Pons (tissue), 1 donor: ENCODE measurements around the gene CD300LG.
"Not testable (repeated sequence)": the region's sequence is repeated elsewhere in the genome, so short reads cannot be mapped to it uniquely, and the experiment has no call there.

Experiments used
- DNase-seq: peaks from one replicate; pipeline ENCODE4 v3.0.0-alpha.2; 2016; ENCODE audit warnings: low spot score

Gene CD300LG

GRCh38 chr17:43879723-43880419, 32.9 kb downstream of the CD300LG start:
- no peak for DNase-seq

- DNase-seq, result no peak
Observed at GRCh38 chr17:43880420-43880991, 33.5 kb downstream of the CD300LG start.

DNA sequence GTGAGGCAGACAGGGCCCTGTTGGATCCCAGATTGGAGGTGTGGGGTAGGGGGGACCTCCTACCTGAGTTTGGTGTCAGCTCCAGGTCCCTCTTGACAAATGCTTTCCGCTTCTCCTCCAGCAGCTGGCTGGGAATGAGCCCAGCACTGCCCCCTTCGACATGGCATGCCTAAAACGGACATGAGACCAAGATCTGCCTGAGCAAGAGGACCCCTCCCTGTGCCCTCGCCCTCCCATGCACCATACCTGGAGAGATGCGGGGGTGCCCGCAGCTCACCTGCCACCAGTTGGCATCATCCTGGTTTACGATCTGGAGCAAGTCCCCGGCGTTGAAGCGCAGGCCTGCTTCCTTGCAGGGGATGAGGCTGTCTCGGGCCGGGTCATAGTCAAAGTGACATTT, 34.2 kb downstream of the CD300LG start:
- DNase-seq, result no peak

- DNase-seq, result no peak
Observed at GRCh38 chr17:43881758-43882505, 35.0 kb downstream of the CD300LG start.

DNA sequence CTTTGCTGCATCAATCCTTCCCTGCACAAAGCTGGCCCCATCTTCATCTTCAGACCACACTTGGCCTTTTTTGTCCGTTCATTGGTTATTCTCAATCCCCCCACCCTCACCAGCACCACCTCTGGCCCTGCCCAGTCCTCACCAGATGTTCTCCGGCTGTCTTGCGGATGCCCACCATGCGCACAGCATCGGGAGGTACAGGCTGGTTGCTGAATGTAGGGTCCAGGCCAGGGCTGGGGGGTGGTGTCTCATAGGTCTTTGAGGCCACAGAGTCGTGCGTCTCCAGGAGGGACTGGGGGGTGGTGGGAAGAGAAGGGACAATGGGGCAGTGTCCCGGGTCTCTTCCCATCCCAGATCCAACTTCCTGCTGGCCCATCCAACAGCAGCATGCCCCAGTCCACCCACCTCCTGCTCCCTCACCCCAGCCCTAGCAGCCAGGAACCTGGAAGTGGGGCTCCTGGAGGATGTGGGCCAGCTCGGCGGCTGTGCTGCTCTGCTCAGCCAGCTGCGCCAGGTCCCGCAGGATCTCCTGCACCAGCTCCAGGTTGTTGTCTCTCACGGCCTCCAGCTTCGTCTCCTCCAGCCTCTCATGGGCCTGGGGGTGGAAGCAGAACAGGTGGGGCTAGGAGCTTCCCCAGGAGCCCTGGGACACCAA, 35.9 kb downstream of the CD300LG start:
- DNase-seq, result no peak

- DNase-seq, result no peak
Observed at GRCh38 chr17:43888548-43888947, 41.6 kb downstream of the CD300LG start.

- no peak for DNase-seq
Observed at GRCh38 chr17:43890240-43890639, 43.3 kb downstream of the CD300LG start.

DNA sequence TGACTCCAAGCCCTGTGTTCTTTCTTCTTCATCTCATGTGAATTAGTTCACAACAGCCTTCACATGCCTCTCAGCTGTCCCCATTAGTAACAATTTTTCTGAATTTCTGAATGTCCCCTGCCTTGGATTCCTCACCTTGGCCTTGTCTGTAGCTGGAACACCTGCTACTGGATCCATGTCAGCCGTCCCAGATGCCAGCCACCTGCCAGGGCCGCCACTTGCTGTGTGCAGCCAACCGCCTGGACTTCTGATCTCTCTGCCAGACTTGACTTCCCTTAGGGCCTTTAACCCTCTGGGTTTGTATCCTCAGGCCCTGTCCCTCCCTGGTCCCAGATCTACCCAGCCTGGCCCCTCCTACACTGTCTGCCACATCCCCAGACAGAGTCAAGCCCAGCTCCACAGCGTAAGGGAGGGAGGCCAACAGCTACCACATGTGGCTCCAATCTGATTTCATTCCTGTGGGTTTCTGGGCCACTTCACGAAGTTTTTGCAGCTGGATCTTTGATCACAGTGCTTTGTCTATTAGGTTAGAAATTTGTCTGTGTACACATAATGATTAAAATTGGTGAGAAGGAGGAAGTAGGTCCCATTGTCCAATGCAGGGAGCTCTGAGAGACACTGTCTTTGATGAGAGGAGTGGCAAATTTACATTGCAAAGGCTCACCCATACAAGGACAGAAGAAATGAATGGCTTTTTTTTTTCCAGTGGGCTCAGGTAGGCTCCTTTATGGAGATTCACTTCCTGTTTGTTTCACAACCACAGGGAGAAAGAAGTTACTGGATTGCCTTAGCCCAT, 45.1 kb downstream of the CD300LG start:
- no peak for DNase-seq

GRCh38 chr17:43892647-43892952, 45.6 kb downstream of the CD300LG start:
- no peak for DNase-seq

DNA sequence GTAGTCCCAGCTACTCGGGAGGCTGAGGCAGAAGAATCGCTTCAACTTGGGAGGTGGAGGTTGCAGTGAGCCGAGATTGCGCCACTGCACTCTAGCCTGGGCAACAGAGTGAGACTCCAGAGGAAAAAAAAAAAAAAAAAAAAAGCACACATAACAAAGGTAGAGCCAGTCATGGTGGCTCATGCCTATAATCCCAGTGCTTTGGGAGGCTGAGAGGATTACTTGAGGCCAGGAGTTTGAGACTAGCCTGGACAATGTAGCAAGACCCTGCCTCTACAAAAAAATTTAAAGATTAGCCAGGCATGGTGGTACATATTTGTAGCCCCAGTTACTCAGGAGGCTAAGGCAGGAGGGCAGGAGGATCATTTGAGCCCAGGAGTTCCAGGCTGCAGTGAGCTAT, 47.5 kb downstream of the CD300LG start:
- DNase-seq, result not testable (repeated sequence)

DNA sequence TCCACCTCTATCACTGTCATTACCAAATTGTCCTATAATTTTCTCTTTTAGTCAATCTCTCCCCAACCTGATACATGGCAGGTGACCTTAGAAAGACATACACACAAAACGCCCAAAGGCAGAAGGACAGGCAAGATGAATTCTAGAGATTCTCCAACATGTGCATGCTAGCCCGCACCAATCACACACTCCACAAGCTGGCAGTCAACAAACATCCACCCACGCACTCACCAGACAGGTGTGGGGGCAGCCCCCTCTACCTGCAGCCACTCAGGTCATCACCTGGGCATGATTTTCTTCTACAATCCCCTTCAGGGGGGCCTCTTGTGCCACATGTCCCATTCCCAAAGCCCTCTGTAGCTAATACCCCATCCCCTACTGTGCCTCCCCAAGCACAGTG, 50.9 kb downstream of the CD300LG start:
- DNase-seq, result no peak

GRCh38 chr17:43898446-43898845, 51.5 kb downstream of the CD300LG start:
- DNase-seq, result no peak

DNA sequence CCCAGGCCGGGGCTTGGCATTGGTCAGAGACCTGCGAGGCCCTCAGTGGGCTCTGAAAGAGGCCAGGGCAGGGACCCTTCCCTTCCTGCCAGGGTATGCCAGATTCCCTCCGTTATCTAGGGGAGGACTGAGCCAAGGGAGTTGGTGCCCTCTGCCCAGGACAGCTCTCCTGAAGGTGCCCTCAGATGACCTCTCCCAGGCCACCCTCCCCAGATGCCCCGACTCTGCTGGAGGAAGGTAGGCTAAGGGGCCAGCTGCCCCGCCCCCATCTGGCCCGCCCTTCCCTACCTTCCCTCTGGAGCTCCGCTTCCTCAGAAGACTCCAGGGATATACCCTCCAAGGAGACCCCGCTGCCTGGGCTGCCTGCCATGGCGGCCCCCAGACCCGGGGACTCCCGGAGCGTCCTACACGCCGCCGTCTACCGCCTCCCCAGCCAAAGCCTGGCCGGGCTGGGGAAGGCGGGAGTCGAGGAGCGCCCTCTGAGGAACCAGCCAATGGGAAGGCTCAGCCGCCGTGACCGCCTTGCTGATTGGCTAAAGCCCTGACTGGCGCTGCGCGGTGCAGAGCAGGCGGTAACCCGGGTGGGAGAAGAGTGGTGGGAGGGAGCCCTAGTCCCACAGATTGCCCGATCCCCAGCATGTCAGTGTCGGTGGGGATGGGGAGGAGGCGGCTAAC, 53.3 kb downstream of the CD300LG start:
- DNase-seq, result peak; percentile 66

DNA sequence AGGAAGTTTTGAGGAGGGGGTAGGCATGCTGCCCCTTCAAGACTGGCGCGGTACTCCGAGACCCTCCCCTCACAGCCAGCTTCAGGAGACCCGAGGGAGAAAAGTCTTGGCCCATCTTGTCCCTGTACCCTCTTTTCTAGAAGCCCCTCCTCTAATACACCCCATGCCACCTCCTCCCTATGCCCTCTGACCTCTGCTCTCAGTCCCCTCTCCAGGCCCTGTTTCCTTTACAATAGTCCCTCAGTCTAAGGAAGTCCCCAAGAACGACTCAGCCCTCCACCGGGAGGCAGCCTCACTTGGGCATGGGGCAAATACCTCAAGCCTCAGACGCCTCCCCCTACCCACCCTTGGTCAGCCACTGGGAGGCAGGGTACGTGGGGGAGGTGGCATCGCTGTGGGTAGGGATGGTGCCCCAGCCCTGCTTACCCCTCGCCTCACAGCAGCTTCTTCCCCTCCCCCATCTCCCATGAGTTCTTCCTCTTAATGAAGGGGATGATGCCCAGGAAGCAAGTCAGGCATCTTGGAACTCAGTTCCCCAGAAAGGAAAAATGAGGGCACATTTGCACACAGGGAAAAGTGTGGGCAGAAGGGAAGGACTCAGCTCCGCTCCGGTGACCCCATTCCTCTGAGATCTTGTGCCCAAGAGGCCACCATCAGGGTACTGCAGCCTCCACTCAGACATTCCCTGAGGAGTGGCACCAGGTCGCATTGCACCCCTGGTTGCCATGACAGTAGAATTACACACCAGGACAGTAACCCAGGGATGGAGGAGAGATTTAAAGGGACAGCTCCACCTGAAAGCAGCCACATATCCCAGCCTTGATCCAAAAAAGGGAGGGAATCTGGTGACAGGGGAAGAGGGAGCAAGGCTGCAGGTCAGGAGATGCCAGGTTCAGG, 54.1 kb downstream of the CD300LG start:
- DNase-seq, result no peak

- DNase-seq, result no peak
Observed at GRCh38 chr17:43901861-43902589, 55.0 kb downstream of the CD300LG start.

DNA sequence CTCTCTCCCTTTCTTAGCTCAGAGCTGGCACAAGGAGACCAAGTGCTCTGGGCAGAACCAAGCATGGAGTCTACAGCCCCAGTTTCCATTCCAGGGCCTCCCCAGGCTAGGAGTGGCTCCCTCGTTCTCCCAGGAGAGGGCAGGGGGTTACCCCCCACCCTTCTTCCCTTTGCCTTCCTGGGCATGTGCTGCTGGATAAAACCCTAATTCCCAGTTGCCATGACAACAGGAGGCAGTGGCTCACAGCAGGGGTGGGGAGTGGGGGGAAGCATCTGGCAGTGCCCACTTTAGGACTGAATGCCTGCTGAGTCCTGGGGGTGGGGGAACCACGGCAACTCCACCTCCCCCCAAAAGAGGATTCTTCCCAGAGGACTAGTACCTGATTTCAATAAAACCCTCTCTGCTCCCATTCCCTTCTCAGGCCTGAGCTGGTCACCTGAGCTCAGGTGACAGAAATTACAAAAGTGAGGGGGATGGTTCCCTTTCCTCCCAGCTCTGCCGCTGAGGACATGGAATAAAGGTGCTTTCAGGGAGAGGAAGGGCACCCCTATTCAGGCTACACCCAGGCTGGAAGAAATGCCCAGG, 58.5 kb downstream of the CD300LG start:
- DNase-seq, result no peak

DNA sequence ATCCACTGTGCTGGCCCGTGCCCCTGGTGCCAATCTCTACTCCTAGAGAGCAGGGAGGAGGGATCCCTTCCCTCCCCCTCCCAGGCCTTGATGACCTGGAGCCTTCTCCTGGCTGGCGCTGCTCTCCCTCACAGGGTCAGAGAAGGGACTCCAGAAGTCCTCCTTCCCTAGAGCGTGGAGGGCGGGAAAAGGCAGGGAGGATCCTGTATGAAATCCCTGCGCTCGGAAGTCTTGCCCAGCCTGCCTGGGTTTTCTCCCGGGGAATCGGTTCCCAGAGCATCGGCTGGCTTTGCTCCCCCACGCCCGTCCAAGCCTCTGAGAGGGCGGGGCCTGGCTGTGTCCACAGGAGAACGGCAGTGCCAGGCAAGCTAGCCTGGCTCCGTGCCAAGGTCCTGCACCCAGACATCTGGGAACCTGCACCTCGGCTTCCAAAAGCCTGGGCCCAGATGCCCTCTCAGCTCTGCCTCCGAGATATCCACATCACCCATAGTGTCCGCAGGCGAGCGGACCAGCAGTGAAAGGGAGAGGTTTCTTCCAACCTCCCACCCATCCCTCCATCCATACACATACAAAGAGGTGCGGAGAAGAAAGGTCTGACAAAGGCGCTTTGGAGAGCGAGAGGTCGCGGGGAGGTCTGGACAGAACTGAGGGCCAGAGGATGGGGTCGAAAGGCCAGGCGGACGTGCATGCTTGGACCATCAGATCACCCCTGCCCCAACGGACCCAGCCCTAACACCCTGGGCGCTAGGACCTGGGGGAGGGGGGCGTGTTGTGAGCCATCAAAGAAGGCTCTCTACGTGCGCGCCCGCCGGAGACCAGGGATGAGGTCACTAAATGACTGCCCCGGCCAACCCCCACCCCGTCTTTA, 59.2 kb downstream of the CD300LG start:
- peak; percentile 89 for DNase-seq

DNA sequence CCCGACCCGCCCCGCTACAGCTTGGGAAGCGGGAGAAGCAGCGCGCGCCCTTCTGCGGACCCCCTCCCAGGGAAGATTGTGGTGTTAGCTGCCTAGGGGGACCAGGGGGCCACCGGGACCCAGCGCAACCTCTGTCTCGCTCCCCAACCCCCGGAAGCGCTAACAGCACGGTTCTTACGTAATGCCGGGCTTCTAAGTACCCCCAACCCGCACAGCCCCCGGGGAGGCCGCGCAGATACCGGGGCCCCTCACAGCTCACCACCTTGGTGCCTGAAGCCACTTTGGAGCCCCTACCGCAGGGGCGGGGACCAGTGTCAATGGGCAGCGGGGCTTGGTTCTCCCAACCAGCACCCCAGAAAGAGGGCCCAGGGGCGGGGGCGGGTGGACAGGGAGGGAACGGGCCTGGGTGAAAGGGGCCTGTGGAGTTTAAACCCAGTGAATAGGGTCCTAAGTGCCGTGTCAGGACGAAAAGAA, 60.0 kb downstream of the CD300LG start:
- DNase-seq, result no peak
